CD4-positive, alpha-beta T cell treated with Interleukin-15 for 1 hour (primary cell): Measurements from ENCODE around the gene HECW1.
A peak's percentile ranks its signal among the peaks of the same experiment; 100 is the strongest.
"Not testable (repeated sequence)": the region's sequence is repeated elsewhere in the genome, so short reads cannot be mapped to it uniquely, and the experiment has no call there.

Experiments
- DNase-seq: peaks from one replicate; pipeline ENCODE4 v3.0.0-alpha.2; 2020

Gene HECW1

GRCh38 chr7:43557831-43558495 lies 445.5 kb downstream of the HECW1 start:
- no peak for DNase-seq

- no peak for DNase-seq
These were observed 446.9 kb downstream of the HECW1 start for GRCh38 chr7:43559171-43559945.

GRCh38 chr7:43559946-43560335 lies 447.5 kb downstream of the HECW1 start:
- no peak for DNase-seq

GRCh38 chr7:43560742-43561330 lies 448.4 kb downstream of the HECW1 start:
- no peak for DNase-seq

GRCh38 chr7:43562383-43562782 lies 449.9 kb downstream of the HECW1 start:
- no peak for DNase-seq

GRCh38 chr7:43565786-43566185 lies 453.3 kb downstream of the HECW1 start:
- no peak for DNase-seq

- no peak for DNase-seq
These were observed 456.1 kb downstream of the HECW1 start for GRCh38 chr7:43568529-43568928.

- DNase-seq = no peak
These were observed 457.0 kb downstream of the HECW1 start for GRCh38 chr7:43569424-43569823.

GRCh38 chr7:43570688-43571365 lies 458.4 kb downstream of the HECW1 start:
- no peak for DNase-seq

GRCh38 chr7:43572516-43573049 lies 460.1 kb downstream of the HECW1 start:
- peak; percentile 71 for DNase-seq

- DNase-seq = not testable (repeated sequence)
These were observed 461.4 kb downstream of the HECW1 start for GRCh38 chr7:43573832-43574231.

GRCh38 chr7:43575506-43575905 lies 463.1 kb downstream of the HECW1 start:
- DNase-seq = no peak

GRCh38 chr7:43576241-43576640 lies 463.8 kb downstream of the HECW1 start:
- no peak for DNase-seq

- DNase-seq = no peak
These were observed 465.1 kb downstream of the HECW1 start for GRCh38 chr7:43577485-43577951.

- peak; percentile 95 for DNase-seq
These were observed 470.3 kb downstream of the HECW1 start, which contains the start of gene STK17A for GRCh38 chr7:43582503-43583423. TSS of gene STK17A (plus strand) at chr7:43583108. CDS start at chr7:43583244, 136 bp downstream.

- DNase-seq = peak; percentile 60
These were observed 471.2 kb downstream of the HECW1 start for GRCh38 chr7:43583424-43584194.

GRCh38 chr7:43584195-43584586 lies 471.7 kb downstream of the HECW1 start:
- DNase-seq = peak; percentile 39

- not testable (repeated sequence) for DNase-seq
These were observed 472.3 kb downstream of the HECW1 start for GRCh38 chr7:43584733-43585132.

- DNase-seq = no peak
These were observed 473.1 kb downstream of the HECW1 start for GRCh38 chr7:43585562-43585961.

GRCh38 chr7:43586251-43586900 lies 473.9 kb downstream of the HECW1 start:
- no peak for DNase-seq
